Prostate gland (tissue), 2 donors: ENCODE measurements around the gene UNC79.

Experiments
- POLR2A ChIP-seq: fragments of 450-650 bp; IDR thresholded peaks from one replicate; pipeline ENCODE4 v1.6.1; 2016; ENCODE audit warnings: antibody characterized with exemption, mild to moderate bottlenecking
- TF ChIP-seq, protein P1 (sequence below), 4 experiments: fragments of 200-600 bp in 2 of 4; fragments of 450-650 bp in 2 of 4; sonication (generic) in 2 of 4; IDR thresholded peaks; 1 replicate in 3 of 4; 2 replicates in 1 of 4; pipeline ENCODE4 v1.5.1; 2016 to 2019; ENCODE audit warnings: antibody characterized with exemption in 4 of 4, mild to moderate bottlenecking in 2 of 4, moderate library complexity in 2 of 4

GRCh38 chr14:93511001-93511400, 80.3 kb downstream of the UNC79 start:
- TF ChIP-seq, protein P1, sequence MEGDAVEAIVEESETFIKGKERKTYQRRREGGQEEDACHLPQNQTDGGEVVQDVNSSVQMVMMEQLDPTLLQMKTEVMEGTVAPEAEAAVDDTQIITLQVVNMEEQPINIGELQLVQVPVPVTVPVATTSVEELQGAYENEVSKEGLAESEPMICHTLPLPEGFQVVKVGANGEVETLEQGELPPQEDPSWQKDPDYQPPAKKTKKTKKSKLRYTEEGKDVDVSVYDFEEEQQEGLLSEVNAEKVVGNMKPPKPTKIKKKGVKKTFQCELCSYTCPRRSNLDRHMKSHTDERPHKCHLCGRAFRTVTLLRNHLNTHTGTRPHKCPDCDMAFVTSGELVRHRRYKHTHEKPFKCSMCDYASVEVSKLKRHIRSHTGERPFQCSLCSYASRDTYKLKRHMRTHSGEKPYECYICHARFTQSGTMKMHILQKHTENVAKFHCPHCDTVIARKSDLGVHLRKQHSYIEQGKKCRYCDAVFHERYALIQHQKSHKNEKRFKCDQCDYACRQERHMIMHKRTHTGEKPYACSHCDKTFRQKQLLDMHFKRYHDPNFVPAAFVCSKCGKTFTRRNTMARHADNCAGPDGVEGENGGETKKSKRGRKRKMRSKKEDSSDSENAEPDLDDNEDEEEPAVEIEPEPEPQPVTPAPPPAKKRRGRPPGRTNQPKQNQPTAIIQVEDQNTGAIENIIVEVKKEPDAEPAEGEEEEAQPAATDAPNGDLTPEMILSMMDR (IDR thresholded peaks at IDR 0.05) = no peak
- TF ChIP-seq POLR2A = no peak
